CD4-positive, CD25-positive, alpha-beta regulatory T cell (primary cell): ENCODE results near the gene VPS13D. TPM values are rescaled to one million over a fixed set of nuclear protein-coding genes. Genes with fewer than 3 reads are reported as not detected.

ENCODE experiments used
- ATAC-seq, 2 donors: fragments of 150-1000 bp; cut with Tn5 transposase; one replicate each; pipeline ENCODE4 v1.10.0; 2021; ENCODE audit warnings: low read depth in 2 of 2, moderate number of reproducible peaks in 2 of 2, moderate library complexity in 1 of 2
- DNase-seq, 3 donors: peaks; one replicate each; pipeline versions ENCODE4 v3.0.0 to v3.0.0-alpha.2; 2012 to 2022; ENCODE audit warnings: mixed read lengths in 1 of 3
- H3K27ac ChIP-seq: one replicate; pipeline ENCODE4 v1.7.0; 2013; ENCODE audit warnings: mild to moderate bottlenecking, low read length; ENCODE audit not compliant: insufficient read depth, poor library complexity, severe bottlenecking
- H3K27me3 ChIP-seq: one replicate; pipeline ENCODE4 v1.7.0; 2013; ENCODE audit warnings: low read length; ENCODE audit not compliant: control insufficient read depth, insufficient read depth
- H3K36me3 ChIP-seq: one replicate; pipeline ENCODE4 v1.7.0; 2013; ENCODE audit warnings: mild to moderate bottlenecking, low read length, moderate library complexity; ENCODE audit not compliant: control insufficient read depth, insufficient read depth
- H3K4me1 ChIP-seq: 2 replicates; pipeline ENCODE4 v1.7.0; 2013; ENCODE audit warnings: mild to moderate bottlenecking, low read length; ENCODE audit not compliant: insufficient read depth, control insufficient read depth, poor library complexity, severe bottlenecking
- H3K4me3 ChIP-seq: one replicate; pipeline ENCODE4 v1.7.0; 2013; ENCODE audit warnings: low read depth, mild to moderate bottlenecking, low read length, moderate library complexity
- H3K9me3 ChIP-seq, 2 experiments: 1 replicate in 1 of 2; 2 replicates in 1 of 2; pipeline ENCODE4 v1.7.0; 2013; ENCODE audit warnings: low read length in 2 of 2, mild to moderate bottlenecking in 1 of 2, moderate library complexity in 1 of 2; ENCODE audit not compliant: control insufficient read depth in 2 of 2
- H3K27ac Mint-ChIP-seq, 3 donors: one replicate each; pipeline ENCODE4 v1.8.0; 2020 to 2022; ENCODE audit warnings: mild to moderate bottlenecking in 3 of 3, mixed read lengths in 3 of 3, moderate library complexity in 2 of 3
- H3K27me3 Mint-ChIP-seq: one replicate; pipeline ENCODE4 v1.8.0; 2022; ENCODE audit warnings: mild to moderate bottlenecking, mixed read lengths
- H3K36me3 Mint-ChIP-seq: one replicate; pipeline ENCODE4 v1.8.0; 2020; ENCODE audit warnings: mixed read lengths
- H3K4me1 Mint-ChIP-seq, 4 donors: one replicate each; pipeline ENCODE4 v1.8.0; 2020 to 2022; ENCODE audit warnings: mixed read lengths in 4 of 4, mild to moderate bottlenecking in 1 of 4
- H3K4me3 Mint-ChIP-seq, 4 donors: one replicate each; pipeline ENCODE4 v1.8.0; 2020 to 2022; ENCODE audit warnings: mild to moderate bottlenecking in 4 of 4, mixed read lengths in 4 of 4, moderate library complexity in 3 of 4
- H3K9me3 Mint-ChIP-seq, 7 donors: one replicate each; pipeline ENCODE4 v1.8.0; 2020 to 2022; ENCODE audit warnings: mixed read lengths in 7 of 7, mild to moderate bottlenecking in 3 of 7, moderate library complexity in 2 of 7
- polyA plus RNA-seq, 4 donors: library from polyadenylated mRNA; unstranded; fragments of 300-500 nt; fragmentation: Illumina TruSeq; gene quantifications; one replicate each; pipeline ENCODE4 v1.2.3, GENCODE V29; 2021
- total RNA-seq: library from RNA; stranded (reverse); gene quantifications from one replicate; pipeline ENCODE4 v1.2.3, GENCODE V29; 2022

Gene VPS13D
- total and polyA plus RNA-seq, 5 donors from 2014 or later, result 8.1 to 96.0 (median 10.3) TPM

- H3K27me3 ChIP-seq, result no peaks in the 10 kb centered on the region
- Mint-ChIP-seq H3K4me3 (peak overlapping the region; percentile 5 to 59 (median 34)), H3K9me3 (peaks cover 0 to 4% (median 0%) of the 10 kb centered on the region in 7 donors), H3K4me1 (peaks cover 23 to 79% (median 56%) of the 10 kb centered on the region in 4 donors), H3K27ac (peak overlapping the region; percentile 72 to 91 (median 90)), H3K36me3 (peaks cover 58% of the 10 kb centered on the region), H3K27me3 (no peaks in the 10 kb centered on the region)
- H3K4me3 ChIP-seq, result no peak overlapping the region
- H3K36me3 ChIP-seq, result peaks cover 21% of the 10 kb centered on the region
- no peaks in the 10 kb centered on the region for H3K9me3 ChIP-seq
- H3K27ac ChIP-seq, result no peak overlapping the region
- DNase-seq (peak in 1 of 3 donors; percentile 70), ATAC-seq (peak; percentile 29 to 35)
- peaks cover 40% of the 10 kb centered on the region for H3K4me1 ChIP-seq
Measured at GRCh38 chr1:12438349-12438924, 208.6 kb downstream of the VPS13D start.

GRCh38 chr1:12439073-12439472, 209.2 kb downstream of the VPS13D start:
- H3K27ac ChIP-seq, result no peak overlapping the region
- peaks cover 21% of the 10 kb centered on the region for H3K36me3 ChIP-seq
- peaks cover 63% of the 10 kb centered on the region for H3K36me3 Mint-ChIP-seq
- H3K4me1 Mint-ChIP-seq, result peaks cover 22 to 73% (median 50%) of the 10 kb centered on the region in 4 donors
- H3K4me1 ChIP-seq, result peaks cover 34% of the 10 kb centered on the region
- no peak overlapping the region for H3K4me3 ChIP-seq
- ATAC-seq (no peak), DNase-seq (no peak)
- H3K27me3 Mint-ChIP-seq, result no peaks in the 10 kb centered on the region
- H3K27ac Mint-ChIP-seq, result peak overlapping the region; percentile 72 to 91 (median 90)
- peak overlapping the region in 3 of 4 donors; percentile 28 to 58 (median 41) for H3K4me3 Mint-ChIP-seq
- H3K9me3 Mint-ChIP-seq, result peaks cover 0 to 4% (median 0%) of the 10 kb centered on the region in 7 donors
- no peaks in the 10 kb centered on the region for H3K9me3 ChIP-seq
- no peaks in the 10 kb centered on the region for H3K27me3 ChIP-seq

GRCh38 chr1:12441414-12442105, 211.7 kb downstream of the VPS13D start:
- H3K36me3 Mint-ChIP-seq, result peaks cover 75% of the 10 kb centered on the region
- peak overlapping the region in 2 of 3 donors; percentile 15 to 50 for H3K27ac Mint-ChIP-seq

GRCh38 chr1:12442217-12442616, 212.4 kb downstream of the VPS13D start:
- Mint-ChIP-seq H3K27me3 (no peaks in the 10 kb centered on the region), H3K36me3 (peaks cover 74% of the 10 kb centered on the region), H3K4me3 (no peak overlapping the region), H3K4me1 (peaks cover 9 to 66% (median 34%) of the 10 kb centered on the region in 4 donors), H3K9me3 (peaks cover 0 to 4% (median 0%) of the 10 kb centered on the region in 7 donors), H3K27ac (no peak overlapping the region)
- ATAC-seq, result no peak
- Histone ChIP-seq H3K36me3 (peaks cover 25% of the 10 kb centered on the region), H3K27ac (no peak overlapping the region), H3K4me1 (peaks cover 10% of the 10 kb centered on the region), H3K9me3 (no peaks in the 10 kb centered on the region), H3K4me3 (no peak overlapping the region), H3K27me3 (no peaks in the 10 kb centered on the region)
- no peak for DNase-seq

More at GRCh38 chr1:12441414-12442105, 211.7 kb downstream of the VPS13D start:
- no peak for ATAC-seq
- Mint-ChIP-seq H3K9me3 (peaks cover 0 to 4% (median 0%) of the 10 kb centered on the region in 7 donors), H3K27me3 (no peaks in the 10 kb centered on the region), H3K4me3 (peak overlapping the region in 1 of 4 donors; percentile 30), H3K4me1 (peaks cover 9 to 68% (median 35%) of the 10 kb centered on the region in 4 donors)
- peaks cover 10% of the 10 kb centered on the region for H3K4me1 ChIP-seq
- no peaks in the 10 kb centered on the region for H3K9me3 ChIP-seq
- H3K27ac ChIP-seq, result no peak overlapping the region
- H3K36me3 ChIP-seq, result peaks cover 21% of the 10 kb centered on the region
- no peak for DNase-seq
- no peak overlapping the region for H3K4me3 ChIP-seq
- no peaks in the 10 kb centered on the region for H3K27me3 ChIP-seq

GRCh38 chr1:12443151-12443550, 213.3 kb downstream of the VPS13D start:
- Mint-ChIP-seq H3K4me3 (no peak overlapping the region), H3K4me1 (peaks cover 18 to 66% (median 31%) of the 10 kb centered on the region in 4 donors), H3K27ac (peak overlapping the region in 1 of 3 donors; percentile 4), H3K9me3 (peaks cover 0 to 4% (median 0%) of the 10 kb centered on the region in 7 donors), H3K36me3 (peaks cover 70% of the 10 kb centered on the region), H3K27me3 (no peaks in the 10 kb centered on the region)
- Histone ChIP-seq H3K27ac (no peak overlapping the region), H3K9me3 (no peaks in the 10 kb centered on the region), H3K4me1 (peaks cover 18% of the 10 kb centered on the region), H3K4me3 (no peak overlapping the region), H3K27me3 (no peaks in the 10 kb centered on the region), H3K36me3 (peaks cover 25% of the 10 kb centered on the region)
- no peak for ATAC-seq
- no peak for DNase-seq

GRCh38 chr1:12444329-12444841, 214.6 kb downstream of the VPS13D start:
- peak overlapping the region in 2 of 3 donors; percentile 11 to 28 for H3K27ac Mint-ChIP-seq
- peaks cover 60% of the 10 kb centered on the region for H3K36me3 Mint-ChIP-seq

GRCh38 chr1:12445257-12445656, 215.4 kb downstream of the VPS13D start:
- Histone ChIP-seq H3K36me3 (peaks cover 14% of the 10 kb centered on the region), H3K4me3 (no peak overlapping the region), H3K27ac (no peak overlapping the region), H3K27me3 (no peaks in the 10 kb centered on the region), H3K9me3 (no peaks in the 10 kb centered on the region), H3K4me1 (peaks cover 29% of the 10 kb centered on the region)
- ATAC-seq, result no peak
- Mint-ChIP-seq H3K4me3 (no peak overlapping the region), H3K4me1 (peaks cover 32 to 67% (median 37%) of the 10 kb centered on the region in 4 donors), H3K36me3 (peaks cover 52% of the 10 kb centered on the region), H3K9me3 (peaks cover 0 to 3% (median 0%) of the 10 kb centered on the region in 7 donors), H3K27me3 (no peaks in the 10 kb centered on the region), H3K27ac (peak overlapping the region in 1 of 3 donors; percentile 2)
- DNase-seq, result no peak

More at GRCh38 chr1:12444329-12444841, 214.6 kb downstream of the VPS13D start:
- H3K27me3 ChIP-seq, result no peaks in the 10 kb centered on the region
- peaks cover 20% of the 10 kb centered on the region for H3K4me1 ChIP-seq
- H3K36me3 ChIP-seq, result peaks cover 16% of the 10 kb centered on the region
- H3K9me3 ChIP-seq, result no peaks in the 10 kb centered on the region
- Mint-ChIP-seq H3K27me3 (no peaks in the 10 kb centered on the region), H3K4me1 (peaks cover 28 to 66% (median 35%) of the 10 kb centered on the region in 4 donors), H3K4me3 (peak overlapping the region in 1 of 4 donors; percentile 27), H3K9me3 (peaks cover 0 to 3% (median 0%) of the 10 kb centered on the region in 7 donors)
- DNase-seq (no peak), ATAC-seq (no peak)
- no peak overlapping the region for H3K4me3 ChIP-seq
- no peak overlapping the region for H3K27ac ChIP-seq
